ENCODE measurements around the gene AXDND1.
A peak's percentile ranks its signal among the peaks of the same experiment; 100 is the strongest.
"Not testable (repeated sequence)": the region's sequence is repeated elsewhere in the genome, so short reads cannot be mapped to it uniquely, and the experiment has no call there.

Gene AXDND1, protein sequence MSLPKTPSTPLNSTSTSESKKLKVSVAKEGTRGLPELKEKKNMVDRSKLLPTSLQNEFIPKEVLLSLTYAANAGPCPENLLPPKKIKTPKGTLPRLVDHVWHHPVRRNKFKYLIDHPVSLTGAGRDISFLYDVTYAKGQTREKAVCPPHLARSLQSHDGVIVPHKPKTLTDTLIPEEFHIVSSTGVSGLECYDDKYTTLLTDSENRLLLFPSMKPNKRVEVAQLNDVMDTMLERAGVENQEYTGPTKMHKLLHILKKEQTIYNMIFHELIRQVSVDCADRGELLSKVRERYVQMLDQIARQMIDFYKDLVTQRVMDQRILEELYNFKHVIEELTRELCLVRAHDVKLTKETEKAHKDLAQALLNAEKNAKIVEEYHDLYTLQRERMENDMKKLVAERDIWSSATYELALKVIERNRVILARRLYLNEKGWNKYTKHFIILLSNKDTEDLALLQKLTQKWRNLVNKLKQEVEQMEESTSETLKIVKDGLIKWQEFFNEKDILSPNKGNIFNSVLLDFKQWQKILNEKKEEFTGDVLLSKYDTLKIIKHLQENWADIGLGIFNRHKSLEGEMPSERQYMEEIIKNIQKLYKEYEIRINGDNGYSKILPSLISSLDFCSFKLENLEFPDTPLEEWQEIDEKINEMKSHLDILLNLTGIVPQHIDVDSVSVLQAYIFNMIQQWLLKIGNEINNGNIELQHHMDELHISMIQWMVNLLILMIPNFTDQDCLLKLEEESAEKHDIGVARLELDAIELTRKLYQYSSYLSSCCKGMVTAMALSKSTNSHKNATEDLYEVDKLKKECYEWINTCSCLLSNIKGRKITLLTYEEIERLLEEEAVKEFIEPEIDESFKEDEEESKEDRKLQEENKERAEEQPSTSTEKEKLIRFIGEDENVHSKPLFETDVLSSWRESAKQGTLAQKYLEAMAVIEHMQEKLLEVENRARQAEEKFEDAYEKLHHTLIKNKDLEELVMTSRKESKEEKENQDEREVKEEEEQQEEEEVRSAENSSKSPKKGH

DNA sequence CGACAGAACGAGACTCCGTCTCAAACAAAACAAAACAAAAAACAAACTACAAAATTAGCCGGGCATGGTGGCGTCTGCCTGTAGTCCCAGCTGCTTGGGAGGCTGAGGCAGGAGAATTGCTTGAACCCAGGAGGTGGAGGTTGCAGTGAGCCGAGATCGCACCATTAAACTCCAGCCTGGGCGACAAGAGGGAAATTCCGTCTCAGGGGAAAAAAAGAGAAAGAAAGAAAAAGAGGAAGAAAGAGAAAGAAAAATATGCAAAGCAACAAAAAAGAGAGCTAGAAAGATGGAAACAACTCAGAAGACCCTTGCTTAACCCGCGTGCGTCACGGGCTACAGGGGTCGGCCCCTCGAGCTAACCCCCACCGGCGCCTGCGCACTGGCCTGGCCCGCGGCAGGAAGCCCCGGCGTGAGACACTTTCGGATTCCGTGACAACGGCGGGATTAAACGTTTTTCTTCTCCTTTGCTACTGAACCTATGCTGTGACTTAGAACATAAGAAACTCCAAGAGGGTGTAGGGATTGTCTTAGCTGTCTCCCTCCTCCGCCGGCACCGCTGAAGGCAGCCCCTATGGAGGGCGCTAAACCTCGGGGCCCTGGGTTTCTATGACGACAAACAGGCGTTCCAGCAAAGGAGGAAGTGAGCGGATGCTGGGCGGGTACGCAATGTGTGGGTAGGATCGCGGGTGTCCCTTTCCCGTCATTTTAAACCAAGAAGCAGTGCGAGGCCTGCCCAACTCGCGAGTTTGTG, at the start of gene AXDND1:
Gene AXDND1 (plus strand): TSS at position 630 of the 751 bp plus-strand sequence. CDS start 539 bp downstream, outside the sequence.
- DNase-seq: peak; percentile 90

DNA sequence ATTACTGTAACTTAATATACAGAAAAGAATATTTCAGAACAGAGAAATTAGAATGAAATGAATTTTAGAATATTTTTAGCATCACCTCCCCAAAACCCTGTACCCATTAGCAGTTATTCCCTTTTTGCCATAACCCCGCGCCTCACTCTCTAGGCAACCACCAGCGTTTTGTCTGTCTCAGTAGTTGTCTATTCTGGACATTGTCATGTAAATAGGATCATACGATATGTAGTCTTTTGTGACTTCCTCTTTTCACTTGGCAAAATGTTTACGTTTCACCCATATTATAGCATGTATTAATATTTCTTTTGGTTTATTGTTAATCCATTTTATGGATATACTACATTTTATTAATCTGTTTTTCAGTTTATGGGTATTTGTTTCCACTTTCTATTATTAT, 47.3 kb upstream of the AXDND1 start:
- DNase-seq: no peak

DNA sequence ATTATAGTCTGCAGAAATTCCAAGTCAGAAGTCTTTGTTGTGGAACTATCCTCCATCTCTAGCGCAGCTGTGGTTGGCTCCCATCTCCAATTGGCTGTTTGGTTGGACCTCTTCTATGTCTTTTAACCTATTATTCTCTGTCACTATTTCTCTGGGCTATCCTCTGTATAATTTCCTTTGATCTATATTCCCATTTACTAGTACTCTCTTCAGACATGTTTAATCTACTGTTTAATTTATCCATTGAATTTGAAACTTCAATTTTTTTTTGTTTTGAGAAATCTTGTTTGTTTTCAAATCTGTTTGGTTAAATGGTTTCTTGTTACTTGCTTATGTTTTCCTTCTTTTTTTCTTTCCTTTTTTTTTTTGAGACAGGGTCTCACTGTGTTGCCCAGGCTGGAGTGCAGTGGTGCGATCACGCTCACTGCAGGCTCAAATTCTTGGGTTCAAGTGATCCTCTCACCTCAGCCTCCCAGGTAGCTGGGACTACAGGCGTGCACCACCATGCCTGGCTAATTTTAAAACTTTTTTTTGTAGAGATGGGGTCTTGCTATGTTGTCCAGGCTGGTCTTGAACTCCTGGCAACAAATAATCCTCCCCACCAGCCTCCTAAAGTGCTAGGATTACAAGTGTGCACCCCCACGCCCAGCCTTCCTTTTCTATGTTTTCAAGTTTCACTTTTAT, 44.1 kb upstream of the AXDND1 start:
- DNase-seq: no peak

DNA sequence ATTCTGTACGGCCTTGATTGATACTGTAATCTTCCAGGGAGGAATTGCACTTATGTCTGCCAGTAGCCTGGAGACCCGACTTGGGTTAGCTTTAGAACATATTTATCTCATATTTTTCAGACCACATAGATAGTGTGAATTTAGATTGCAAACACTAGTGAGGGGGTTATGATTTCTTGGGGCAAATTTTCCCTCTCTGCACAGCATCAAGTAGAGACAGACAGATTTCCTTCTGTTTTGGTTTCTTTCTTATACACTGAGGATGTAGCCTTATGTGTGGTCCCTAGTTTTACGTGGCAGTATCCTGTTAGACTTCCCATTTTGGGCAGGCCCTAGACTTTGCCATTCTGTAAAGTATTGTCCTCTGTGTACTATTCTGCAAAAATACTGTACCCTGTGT, 43.2 kb upstream of the AXDND1 start:
- DNase-seq: no peak

DNA sequence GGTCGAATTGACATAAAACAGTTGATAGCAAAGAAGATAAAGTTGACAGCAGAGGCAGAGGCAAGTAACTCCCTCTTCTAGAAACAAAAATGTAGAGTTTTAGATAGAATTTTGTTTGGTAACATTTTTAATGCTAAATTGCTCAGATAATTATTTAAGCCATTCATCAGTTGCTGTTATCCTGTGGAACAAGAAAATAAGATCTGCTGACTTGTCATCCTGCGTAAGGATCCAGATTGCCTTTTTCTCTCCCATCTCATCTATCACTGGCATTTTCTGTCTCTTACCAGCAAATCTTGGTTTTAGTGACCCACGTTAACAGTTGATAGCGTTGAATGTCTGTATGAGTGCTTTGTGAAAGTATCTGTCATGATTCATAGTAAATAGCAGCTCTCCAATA, 42.3 kb upstream of the AXDND1 start:
- DNase-seq: no peak

DNA sequence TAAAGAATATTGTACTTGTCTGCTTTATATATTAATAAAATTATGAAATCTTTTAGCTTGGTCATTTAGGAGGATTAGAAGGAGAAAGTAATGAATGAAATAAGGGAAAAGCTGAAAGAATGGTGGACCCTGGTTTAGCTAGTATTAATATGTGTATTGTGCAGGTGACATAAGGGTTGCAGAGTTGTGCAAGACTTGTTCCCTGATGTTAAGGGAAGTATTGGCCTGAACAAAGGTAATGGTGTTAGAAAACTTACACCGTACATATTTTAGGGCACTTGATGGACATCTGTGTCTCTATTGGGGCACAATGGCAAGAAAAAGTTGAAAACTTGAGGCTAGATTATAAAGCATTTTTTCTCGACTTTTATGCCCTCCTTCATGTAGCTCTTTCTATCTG, 39.9 kb upstream of the AXDND1 start:
- DNase-seq: no peak

DNA sequence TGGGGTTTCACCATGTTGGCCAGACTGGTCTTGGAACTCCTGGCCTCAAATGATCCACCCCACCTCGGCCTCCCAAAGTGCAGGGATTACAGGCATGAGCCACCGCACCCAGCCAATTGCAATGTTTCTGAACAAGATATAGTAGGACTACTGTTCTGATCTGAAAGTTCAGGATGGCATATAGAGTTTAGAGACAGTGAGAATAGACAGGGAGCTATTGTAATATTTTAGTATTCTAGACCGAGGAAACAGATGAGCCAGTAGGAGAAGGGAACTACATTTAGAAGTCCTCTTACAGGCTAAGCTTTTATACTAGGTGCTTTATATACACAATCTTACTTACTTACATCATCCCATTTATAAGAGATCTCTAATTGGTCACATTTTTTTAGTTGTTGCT, 39.0 kb upstream of the AXDND1 start:
- DNase-seq: no peak

DNA sequence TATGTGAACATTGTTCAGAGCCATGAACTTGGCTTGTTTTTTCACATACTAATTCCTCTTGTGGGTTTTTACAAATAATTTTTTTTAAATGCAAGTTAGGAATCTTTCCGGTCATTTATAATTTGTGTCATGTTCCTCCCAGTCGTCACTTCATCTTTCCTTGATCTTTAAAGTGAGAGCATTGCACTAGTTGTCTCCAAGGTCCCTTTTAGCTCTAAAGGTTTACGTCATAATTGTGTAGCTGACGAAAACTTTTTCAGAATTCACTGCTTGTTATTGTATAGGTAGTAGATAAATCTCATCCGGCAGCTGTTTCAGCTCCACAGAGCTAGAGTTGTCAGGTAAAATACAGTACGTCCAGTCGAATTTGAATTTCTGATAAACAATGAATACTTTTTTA, 38.6 kb upstream of the AXDND1 start:
- no peak for DNase-seq

DNA sequence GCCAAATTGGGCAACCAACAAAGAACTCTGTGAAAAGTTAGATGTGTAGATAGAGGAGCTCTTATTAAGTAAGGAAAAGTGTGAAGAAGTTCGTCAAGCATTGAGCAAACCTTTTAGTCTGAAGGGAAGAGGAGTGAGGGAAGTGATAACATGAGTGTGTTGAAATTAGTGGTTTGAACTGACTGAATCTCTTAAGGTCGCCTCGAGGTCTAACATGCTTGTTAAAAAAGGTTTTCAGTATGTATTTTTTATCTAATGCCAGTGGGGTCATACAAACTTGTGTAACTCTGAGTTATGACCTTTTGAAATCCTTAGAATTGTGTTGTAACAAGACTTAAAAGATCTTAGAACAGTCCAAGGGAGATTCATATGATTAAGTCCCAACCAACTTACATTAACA, 38.1 kb upstream of the AXDND1 start:
- DNase-seq: no peak

DNA sequence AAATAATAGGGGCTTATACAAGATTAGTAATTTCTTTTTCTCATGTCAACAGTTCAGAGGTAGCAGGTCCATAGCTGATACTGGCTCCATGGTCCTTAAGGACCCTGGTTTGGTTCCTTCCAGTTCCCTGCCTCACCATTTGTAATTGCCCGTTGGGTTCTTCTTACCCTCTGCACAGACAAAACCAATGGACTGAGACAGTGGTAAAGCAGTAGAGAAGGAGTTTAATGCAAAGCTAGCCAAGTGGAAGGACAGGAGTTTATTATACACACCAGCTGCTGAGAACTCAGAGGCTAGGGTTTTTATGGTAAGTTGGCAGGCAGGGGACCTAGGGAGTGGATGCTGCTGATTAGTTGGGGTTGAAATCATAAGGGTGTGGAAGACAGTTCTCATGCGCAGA, 35.9 kb upstream of the AXDND1 start:
- DNase-seq: no peak

DNA sequence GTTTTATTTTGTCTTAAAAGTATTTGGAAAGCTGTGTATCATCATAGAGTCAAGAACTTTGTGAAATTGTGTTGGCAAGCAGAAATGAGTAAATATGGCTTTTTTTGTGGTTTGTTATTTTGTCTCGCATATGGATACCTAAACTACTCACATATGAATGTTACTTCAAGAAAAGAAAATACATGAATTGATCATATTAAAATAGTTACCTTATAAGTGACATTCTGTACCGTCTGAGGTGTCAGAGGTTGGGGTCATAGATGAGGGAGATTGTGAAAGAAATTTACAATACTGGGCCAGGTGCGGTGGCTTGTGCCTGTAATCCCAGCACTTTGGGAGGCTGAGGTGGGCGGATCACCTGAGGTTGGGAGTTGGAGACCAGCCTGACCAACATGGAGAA, 31.3 kb upstream of the AXDND1 start:
- no peak for DNase-seq

DNA sequence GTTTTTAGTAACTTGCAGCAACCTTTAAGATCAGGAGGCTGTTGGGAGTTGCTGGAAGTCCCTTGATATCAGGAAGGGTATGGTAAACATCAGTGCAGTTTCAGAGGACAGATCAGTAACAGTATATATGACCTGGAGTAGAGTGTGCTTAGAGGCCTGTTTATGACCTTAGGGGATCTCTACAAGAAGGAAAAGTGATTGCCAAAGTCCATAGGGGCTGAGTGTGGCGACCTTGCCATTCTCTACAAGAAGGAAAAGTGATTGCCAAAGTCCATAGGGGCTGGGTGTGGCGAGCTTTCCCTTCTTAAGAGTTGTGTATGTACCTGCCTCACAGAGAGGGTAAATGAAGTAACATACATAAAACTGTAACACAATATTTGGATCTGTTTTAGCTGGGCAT, 28.5 kb upstream of the AXDND1 start:
- DNase-seq: no peak

DNA sequence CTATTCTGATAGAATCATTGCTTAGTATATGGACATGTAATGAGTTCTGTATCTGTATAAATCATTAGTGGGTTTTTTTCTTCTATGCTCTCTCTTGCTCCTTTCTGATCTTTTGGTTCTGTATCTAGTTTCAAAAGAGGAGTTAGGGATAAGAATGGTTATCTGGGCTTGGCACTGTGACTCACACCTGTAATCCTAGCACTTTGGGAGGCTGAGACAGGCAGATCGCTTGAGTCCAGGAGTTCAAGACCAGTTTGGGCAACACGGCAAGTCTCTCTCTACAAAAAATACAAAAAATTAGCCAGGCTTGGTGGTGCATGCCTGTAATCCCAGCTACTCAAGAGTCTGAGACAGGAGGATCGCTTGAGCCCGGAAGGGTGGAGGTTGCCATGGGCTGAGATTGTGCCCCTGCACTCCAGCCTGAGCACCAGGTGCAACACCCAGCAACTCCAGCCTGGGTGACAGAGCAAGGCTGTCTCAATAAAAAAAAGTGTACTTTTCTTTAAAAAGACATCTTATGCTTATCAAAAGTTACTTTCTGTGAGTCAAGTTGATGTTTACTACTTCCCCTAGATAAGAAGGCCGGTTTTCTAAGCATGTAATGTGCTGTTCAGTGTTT, 27.7 kb upstream of the AXDND1 start:
- DNase-seq: no peak

DNA sequence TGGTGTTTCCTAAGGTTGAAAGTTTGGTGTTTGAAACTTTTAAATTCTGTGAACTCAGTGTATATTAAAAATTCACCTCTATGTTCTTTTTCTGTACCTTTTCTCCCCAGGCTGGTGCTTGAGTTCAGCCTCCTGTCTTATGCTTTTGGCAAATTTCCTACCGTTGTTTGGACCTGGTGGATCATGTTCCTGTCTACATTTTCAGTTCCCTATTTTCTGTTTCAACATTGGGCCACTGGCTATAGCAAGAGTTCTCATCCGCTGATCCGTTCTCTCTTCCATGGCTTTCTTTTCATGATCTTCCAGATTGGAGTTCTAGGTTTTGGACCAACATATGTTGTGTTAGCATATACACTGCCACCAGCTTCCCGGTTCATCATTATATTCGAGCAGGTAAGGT, 24.9 kb upstream of the AXDND1 start:
- no peak for DNase-seq

DNA sequence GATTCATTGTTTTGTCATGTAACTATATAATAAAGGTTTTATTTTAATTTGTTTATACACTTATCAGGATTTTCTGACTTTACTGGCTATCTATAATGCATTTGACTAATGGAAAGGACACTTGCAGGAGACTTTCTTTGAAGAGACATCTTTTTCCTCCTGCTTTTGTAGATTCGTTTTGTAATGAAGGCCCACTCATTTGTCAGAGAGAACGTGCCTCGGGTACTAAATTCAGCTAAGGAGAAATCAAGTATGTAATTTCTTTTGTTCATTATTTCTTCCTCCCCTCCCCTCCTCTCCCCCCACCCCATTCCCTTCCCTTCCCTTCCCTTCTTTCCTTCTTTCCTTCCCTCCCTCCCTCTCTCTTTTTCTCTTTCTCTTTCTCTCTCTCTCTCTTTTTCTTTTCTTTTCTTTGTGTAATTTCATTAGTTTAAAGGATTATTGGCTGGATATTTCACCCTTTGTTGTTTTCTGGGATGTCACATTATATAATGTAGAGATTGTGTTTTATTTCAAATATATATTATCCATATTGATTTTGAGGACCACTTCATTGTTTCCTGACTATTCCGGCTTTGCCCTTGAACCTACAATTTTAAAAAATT, 23.7 kb upstream of the AXDND1 start:
- DNase-seq: no peak

DNA sequence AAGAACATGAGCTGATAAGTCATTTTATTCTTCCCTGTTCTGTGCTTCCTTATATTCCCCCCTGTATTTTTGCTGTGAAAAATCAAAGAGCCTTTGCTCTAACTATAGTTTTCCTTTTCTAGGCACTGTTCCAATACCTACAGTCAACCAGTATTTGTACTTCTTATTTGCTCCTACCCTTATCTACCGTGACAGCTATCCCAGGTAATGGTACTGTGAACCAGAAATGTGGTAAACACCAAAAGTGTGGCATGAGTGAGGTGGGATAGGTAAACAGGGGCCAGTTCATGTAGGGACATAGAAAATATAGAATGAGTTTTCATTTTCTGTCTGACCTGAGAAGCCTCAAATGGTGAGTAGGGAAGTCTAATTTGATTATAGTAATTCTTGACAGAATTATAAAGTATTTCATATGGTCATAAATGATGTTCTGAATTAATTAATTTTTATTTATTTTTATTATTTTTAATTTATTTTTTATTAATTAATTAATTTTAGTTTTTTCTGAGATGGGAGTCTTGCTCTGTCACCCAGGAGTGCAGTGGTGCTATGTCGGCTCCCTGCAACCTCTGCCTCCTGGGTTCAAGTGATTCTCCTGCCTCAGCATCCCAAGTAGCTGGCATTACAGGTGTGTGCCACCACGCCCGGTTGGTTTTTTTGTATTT, 22.9 kb upstream of the AXDND1 start:
- no peak for DNase-seq

DNA sequence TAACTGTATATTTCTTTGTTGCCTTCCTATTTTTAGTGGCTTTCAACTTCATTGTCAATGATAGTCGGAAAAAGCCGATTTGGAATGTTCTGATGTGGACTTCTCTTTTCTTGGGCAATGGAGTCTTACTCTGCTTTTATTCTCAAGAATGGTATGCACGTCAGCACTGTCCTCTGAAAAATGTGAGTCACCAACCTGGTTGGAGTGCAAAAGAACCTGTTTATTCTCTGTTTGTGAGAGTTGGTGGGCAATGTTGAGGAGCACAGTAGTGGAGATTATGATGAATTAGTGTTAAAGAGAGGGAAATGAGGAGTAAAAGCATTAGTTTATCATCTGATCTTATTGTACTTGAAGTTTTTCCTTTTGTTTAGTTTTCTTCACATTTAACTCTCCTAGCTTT, 14.5 kb upstream of the AXDND1 start:
- DNase-seq: no peak

DNA sequence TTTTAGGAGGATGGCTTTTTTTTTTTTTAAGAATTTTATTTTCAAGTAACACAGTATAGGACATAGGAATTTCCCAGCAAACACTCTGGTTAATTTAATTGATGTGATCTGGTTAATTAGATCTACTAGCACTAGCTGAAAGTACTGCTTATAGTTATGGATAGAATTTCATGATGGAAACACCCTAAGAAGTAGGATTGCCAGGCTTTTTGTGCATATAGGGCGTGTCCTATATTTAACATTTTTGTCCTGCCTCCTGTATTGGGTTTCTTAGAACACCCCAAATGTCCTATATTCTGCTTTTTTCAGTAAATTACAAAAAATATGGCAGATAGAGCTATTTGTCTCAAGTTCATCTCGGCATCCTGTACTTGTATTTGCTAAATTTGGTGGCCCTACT, 13.5 kb upstream of the AXDND1 start:
- no peak for DNase-seq

DNA sequence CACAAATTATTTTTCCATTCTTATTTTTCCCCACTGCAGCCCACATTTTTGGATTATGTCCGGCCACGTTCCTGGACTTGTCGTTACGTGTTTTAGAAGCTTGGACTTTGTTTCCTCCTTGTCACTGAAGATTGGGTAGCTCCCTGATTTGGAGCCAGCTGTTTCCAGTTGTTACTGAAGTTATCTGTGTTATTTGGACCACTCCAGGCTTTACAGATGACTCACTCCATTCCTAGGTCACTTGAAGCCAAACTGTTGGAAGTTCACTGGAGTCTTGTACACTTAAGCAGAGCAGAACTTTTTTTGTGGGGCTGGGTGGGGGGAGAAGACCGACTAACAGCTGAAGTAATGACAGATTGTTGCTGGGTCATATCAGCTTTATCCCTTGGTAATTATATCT, 12.2 kb upstream of the AXDND1 start:
- no peak for DNase-seq

DNA sequence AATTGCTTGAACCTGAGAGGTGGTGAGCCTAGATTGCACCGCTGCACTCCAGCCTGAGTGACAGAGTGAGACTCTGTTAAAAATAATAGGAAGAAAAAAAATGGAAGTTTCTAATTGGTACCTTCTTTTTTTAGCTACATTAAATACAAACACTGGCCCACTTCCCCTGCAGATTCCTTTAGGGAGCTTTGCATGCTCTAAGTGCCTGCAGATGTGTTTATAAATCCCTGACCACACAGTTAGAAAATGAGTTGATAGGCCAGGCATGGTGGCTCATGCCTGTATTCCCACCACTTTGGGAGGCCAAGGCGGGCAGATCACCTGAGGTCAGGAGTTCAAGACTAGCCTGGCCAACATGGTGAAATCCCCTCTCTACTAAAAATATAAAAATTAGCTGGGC, 4.1 kb upstream of the AXDND1 start:
- DNase-seq: not testable (repeated sequence)
